ENCODE measurements around the gene RBM3. TPM values are rescaled to one million over a fixed set of nuclear protein-coding genes. Genes with fewer than 3 reads are reported as not detected.
A peak's percentile ranks its signal among the peaks of the same experiment; 100 is the strongest.

RBM3 gene
- total RNA-seq, 1 donor from 2014 or later, result 261 TPM

DNA sequence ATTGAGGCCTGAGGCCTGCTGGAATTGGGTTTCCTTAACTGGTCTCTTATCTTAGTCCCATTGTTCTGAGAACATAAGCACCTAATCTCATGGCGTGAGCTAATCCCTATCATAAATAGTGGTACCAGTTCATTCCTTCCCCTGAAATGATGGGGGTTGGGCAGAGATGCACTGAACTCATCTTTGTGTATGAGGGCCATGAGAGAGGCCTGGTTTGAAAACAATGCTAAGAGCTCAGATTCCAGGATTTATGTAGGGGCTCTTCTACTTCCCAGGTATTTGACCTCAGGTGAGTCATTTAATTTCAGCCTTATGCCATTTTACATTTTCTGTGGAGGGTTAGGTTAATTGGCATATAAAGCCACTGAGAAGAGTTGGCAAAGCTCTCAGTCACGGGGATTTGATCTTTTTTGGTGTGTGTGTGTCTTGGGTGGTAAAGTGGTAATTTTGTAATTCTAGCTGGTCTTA lies 4.4 kb downstream of the RBM3 start:
- DNase-seq (ENCODE audit: low read depth, low spot score), result no peak
- Mint-ChIP-seq H3K9me3 (no peaks in the 10 kb centered on the region), H3K4me1 (peaks cover 18% of the 10 kb centered on the region), H3K36me3 (ENCODE audit: low read depth) (peaks cover 20% of the 10 kb centered on the region), H3K27ac (ENCODE audit: unreplicated experiment) (no peak overlapping the region), H3K27me3 (ENCODE audit: low read depth) (no peaks in the 10 kb centered on the region), H3K4me3 (peak overlapping the region; percentile 44)
- TF ChIP-seq, protein P1, sequence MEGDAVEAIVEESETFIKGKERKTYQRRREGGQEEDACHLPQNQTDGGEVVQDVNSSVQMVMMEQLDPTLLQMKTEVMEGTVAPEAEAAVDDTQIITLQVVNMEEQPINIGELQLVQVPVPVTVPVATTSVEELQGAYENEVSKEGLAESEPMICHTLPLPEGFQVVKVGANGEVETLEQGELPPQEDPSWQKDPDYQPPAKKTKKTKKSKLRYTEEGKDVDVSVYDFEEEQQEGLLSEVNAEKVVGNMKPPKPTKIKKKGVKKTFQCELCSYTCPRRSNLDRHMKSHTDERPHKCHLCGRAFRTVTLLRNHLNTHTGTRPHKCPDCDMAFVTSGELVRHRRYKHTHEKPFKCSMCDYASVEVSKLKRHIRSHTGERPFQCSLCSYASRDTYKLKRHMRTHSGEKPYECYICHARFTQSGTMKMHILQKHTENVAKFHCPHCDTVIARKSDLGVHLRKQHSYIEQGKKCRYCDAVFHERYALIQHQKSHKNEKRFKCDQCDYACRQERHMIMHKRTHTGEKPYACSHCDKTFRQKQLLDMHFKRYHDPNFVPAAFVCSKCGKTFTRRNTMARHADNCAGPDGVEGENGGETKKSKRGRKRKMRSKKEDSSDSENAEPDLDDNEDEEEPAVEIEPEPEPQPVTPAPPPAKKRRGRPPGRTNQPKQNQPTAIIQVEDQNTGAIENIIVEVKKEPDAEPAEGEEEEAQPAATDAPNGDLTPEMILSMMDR (conservative IDR thresholded peaks at IDR 0.05), result no peak

DNA sequence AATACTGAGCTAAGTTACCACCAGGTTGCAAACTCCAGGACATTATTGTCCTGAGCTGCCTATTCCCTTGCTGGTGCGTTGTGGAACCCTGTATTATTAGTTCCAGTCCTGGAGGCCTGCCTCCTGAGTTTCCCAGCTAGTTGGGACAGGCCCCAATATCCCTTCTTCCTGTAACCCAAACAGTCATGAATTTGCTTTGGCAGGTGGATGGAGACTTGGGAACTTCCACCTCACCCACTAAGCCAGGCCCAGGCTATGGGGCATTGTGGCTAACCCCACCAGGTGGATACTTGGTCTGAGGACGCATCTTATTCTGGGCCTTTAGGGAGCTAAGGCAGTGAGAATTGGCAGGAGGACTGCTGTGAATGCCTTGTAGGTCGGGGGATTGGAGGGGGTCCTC lies 5.0 kb downstream of the RBM3 start:
- DNase-seq (ENCODE audit: low read depth, low spot score), result no peak
- peaks cover 20% of the 10 kb centered on the region for H3K36me3 Mint-ChIP-seq (ENCODE audit: low read depth)
- no peaks in the 10 kb centered on the region for H3K27me3 Mint-ChIP-seq (ENCODE audit: low read depth)
- H3K27ac Mint-ChIP-seq (ENCODE audit: unreplicated experiment), result no peak overlapping the region
- H3K4me3 Mint-ChIP-seq, result peak overlapping the region; percentile 44
- TF ChIP-seq, protein P1 (conservative IDR thresholded peaks at IDR 0.05), result no peak
- peaks cover 13% of the 10 kb centered on the region for H3K4me1 Mint-ChIP-seq
- H3K9me3 Mint-ChIP-seq, result no peaks in the 10 kb centered on the region

DNA sequence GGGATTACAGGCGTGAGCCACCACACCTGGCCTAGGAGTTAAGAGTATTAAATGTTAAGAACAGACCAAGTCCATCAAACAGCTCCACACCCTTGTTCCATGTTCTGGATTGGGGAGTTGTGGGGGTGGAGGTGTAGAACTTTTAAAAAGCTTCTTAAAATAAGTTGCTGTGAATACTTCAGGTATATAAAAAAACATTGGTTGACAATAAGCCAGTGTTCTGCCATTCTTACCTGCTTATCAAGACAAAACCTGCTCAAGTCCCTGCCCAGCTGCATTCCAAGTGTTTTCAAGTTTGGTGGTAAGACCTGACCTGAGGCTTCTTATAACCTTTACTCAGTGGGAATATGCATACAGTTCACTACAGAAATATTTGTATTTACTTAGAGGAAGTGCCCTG lies 6.4 kb downstream of the RBM3 start:
- H3K4me1 Mint-ChIP-seq, result peaks cover 3% of the 10 kb centered on the region
- no peaks in the 10 kb centered on the region for H3K27me3 Mint-ChIP-seq (ENCODE audit: low read depth)
- no peak for DNase-seq (ENCODE audit: low read depth, low spot score)
- TF ChIP-seq, protein P1 (conservative IDR thresholded peaks at IDR 0.05), result no peak
- H3K36me3 Mint-ChIP-seq (ENCODE audit: low read depth), result peaks cover 14% of the 10 kb centered on the region
- no peak overlapping the region for H3K27ac Mint-ChIP-seq (ENCODE audit: unreplicated experiment)
- H3K9me3 Mint-ChIP-seq, result peaks cover 2% of the 10 kb centered on the region
- no peak overlapping the region for H3K4me3 Mint-ChIP-seq

DNA sequence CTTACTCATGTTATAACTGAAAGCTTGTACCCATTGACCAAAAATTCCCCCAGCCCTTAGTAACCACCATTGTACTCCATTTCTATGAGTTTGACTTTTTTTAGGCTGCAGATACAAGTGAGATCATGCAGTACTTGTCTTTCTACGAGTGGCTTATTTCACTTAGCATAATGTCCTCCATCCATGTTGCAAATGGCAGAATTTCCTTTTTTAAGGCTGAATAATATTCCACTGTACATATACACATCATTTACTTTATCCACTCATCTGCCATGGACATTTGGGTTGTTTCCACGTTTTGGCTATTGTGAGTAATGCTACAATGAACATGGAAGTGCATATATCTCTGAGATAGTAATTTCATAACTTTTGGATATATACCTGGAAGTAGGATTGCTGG lies 10.4 kb downstream of the RBM3 start:
- Mint-ChIP-seq H3K4me1 (no peaks in the 10 kb centered on the region), H3K9me3 (peaks cover 2% of the 10 kb centered on the region), H3K36me3 (ENCODE audit: low read depth) (peaks cover 3% of the 10 kb centered on the region), H3K27ac (ENCODE audit: unreplicated experiment) (no peak overlapping the region), H3K27me3 (ENCODE audit: low read depth) (no peaks in the 10 kb centered on the region), H3K4me3 (no peak overlapping the region)
- TF ChIP-seq, protein P1 (conservative IDR thresholded peaks at IDR 0.05), result no peak
- DNase-seq (ENCODE audit: low read depth, low spot score), result no peak

GRCh38 chrX:48589482-48590162 lies 15.3 kb downstream of the RBM3 start:
- Mint-ChIP-seq H3K4me1 (no peaks in the 10 kb centered on the region), H3K27ac (ENCODE audit: unreplicated experiment) (no peak overlapping the region), H3K9me3 (no peaks in the 10 kb centered on the region), H3K36me3 (ENCODE audit: low read depth) (peaks cover 4% of the 10 kb centered on the region), H3K27me3 (ENCODE audit: low read depth) (no peaks in the 10 kb centered on the region), H3K4me3 (peak overlapping the region; percentile 8)
- TF ChIP-seq, protein P1 (conservative IDR thresholded peaks at IDR 0.05), result no peak
- DNase-seq (ENCODE audit: low read depth, low spot score), result no peak

All from neural crest cell (in vitro differentiated cells).